Tibial nerve (tissue), 4 donors: ENCODE results near the gene MAPRE2. TPM values are rescaled to one million over a fixed set of nuclear protein-coding genes. Genes with fewer than 3 reads are reported as not detected.
A peak's percentile ranks its signal among the peaks of the same experiment; 100 is the strongest.

Source experiments
- DNase-seq, 2 donors: peaks; one replicate each; pipeline ENCODE4 v3.0.0-alpha.2; 2019; ENCODE audit warnings: low spot score in 2 of 2
- H3K27ac ChIP-seq, 4 donors: fragments of 200-600 bp; sonication (generic) in 3 of 4; one replicate each; pipeline ENCODE4 v1.5.1; 2017 to 2019; ENCODE audit warnings: mild to moderate bottlenecking in 1 of 4
- H3K27me3 ChIP-seq, 2 donors: fragments of 200-600 bp; sonication (generic) in 1 of 2; one replicate each; pipeline versions ENCODE4 v1.5.1 to v1.6.0; 2017 to 2019
- H3K36me3 ChIP-seq, 3 donors: fragments of 200-600 bp; sonication (generic); one replicate each; pipeline ENCODE4 v1.5.1; 2018 to 2019
- H3K4me1 ChIP-seq, 4 donors: fragments of 200-600 bp; sonication (generic) in 3 of 4; one replicate each; pipeline ENCODE4 v1.5.1; 2017 to 2019
- H3K4me3 ChIP-seq, 4 donors: fragments of 200-600 bp; sonication (generic) in 3 of 4; one replicate each; pipeline ENCODE4 v1.5.1; 2017 to 2019; ENCODE audit warnings: mild to moderate bottlenecking in 1 of 4, moderate library complexity in 1 of 4
- H3K9me3 ChIP-seq, 4 donors: fragments of 200-600 bp; sonication (generic) in 3 of 4; one replicate each; pipeline ENCODE4 v1.5.1; 2017 to 2019
- CTCF ChIP-seq, 5 experiments: fragments of 200-600 bp in 3 of 5; fragments of 450-650 bp in 2 of 5; sonication (generic) in 3 of 5; IDR thresholded peaks; one replicate each; pipeline ENCODE4 v1.5.1; 2016 to 2019; ENCODE audit warnings: antibody characterized with exemption in 5 of 5, mild to moderate bottlenecking in 3 of 5, moderate library complexity in 2 of 5
- EP300 ChIP-seq, 2 donors: sonication (generic); formaldehyde crosslinking; IDR thresholded peaks; one replicate each; pipeline ENCODE4 v1.6.1; 2017; ENCODE audit warnings: antibody characterized with exemption in 2 of 2, mild to moderate bottlenecking in 1 of 2
- POLR2A ChIP-seq, 2 donors: fragments of 450-650 bp; IDR thresholded peaks; one replicate each; pipeline ENCODE4 v1.6.1; 2017; ENCODE audit warnings: antibody characterized with exemption in 2 of 2, mild to moderate bottlenecking in 2 of 2, moderate library complexity in 2 of 2
- WGBS, 2 donors: methylation state at CpG; one replicate each; pipeline ENCODE4 v1.1.5; 2018; 5-methylcytosine and 5-hydroxymethylcytosine counted together
- total RNA-seq, 4 donors: library from RNA; depleted of rRNA; stranded (reverse); fragments of >200 nt; gene quantifications; one replicate each; pipeline ENCODE4 v1.1.0, GENCODE V29; 2016

The MAPRE2 gene
- total RNA-seq, 4 donors from 2014 or later = 18.9 to 33.3 (median 29.4) TPM

- H3K27ac ChIP-seq = peak overlapping the region in 3 of 4 donors; percentile 65 to 78 (median 76)
- TF ChIP-seq EP300 (IDR thresholded peaks at IDR 0.05) = no peak
- TF ChIP-seq POLR2A (IDR thresholded peaks at IDR 0.05) = no peak
- TF ChIP-seq CTCF (IDR thresholded peaks at IDR 0.05) = no peak
Observed at GRCh38 chr18:35030277-35030989, 10.8 kb upstream of the MAPRE2 start.

DNA sequence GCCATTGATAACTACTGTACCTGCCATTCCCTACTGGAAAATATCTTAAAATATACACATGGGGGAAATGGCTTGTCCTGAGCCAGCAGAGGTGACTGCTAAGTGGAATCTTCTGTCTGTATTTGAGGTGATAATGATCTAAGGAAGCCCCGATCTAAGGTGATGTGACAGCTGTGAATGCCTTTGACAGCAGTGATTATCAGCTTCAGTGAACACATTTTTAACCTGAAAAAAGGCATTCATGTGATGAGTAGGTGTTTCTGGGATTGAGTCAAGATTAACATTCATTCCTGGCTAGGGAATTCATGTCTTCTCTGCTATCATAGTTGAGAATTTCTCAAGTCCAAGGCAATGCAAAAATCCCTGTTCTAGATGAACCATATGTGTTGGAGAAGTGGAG, 9.1 kb upstream of the MAPRE2 start:
- Histone ChIP-seq H3K27me3 (no peaks in the 10 kb centered on the region), H3K36me3 (no peaks in the 10 kb centered on the region), H3K4me1 (peaks cover 0 to 25% (median 16%) of the 10 kb centered on the region in 4 donors), H3K4me3 (no peak overlapping the region), H3K27ac (no peak overlapping the region), H3K9me3 (no peaks in the 10 kb centered on the region)
- 70% methylated on average over 1 of the region's 1 CpG for WGBS, 2 donors
- DNase-seq = no peak
- TF ChIP-seq CTCF (IDR thresholded peaks at IDR 0.05) (no peak), EP300 (IDR thresholded peaks at IDR 0.05) (no peak), POLR2A (IDR thresholded peaks at IDR 0.05) (no peak)

More at GRCh38 chr18:35030277-35030989, 10.8 kb upstream of the MAPRE2 start:
- Histone ChIP-seq H3K27me3 (no peaks in the 10 kb centered on the region), H3K9me3 (no peaks in the 10 kb centered on the region), H3K4me3 (peak overlapping the region; percentile 7 to 45 (median 24)), H3K36me3 (no peaks in the 10 kb centered on the region), H3K4me1 (peaks cover 0 to 32% (median 19%) of the 10 kb centered on the region in 4 donors)
- WGBS, 2 donors = 30 to 38% methylated on average over 3 of the region's 3 CpGs
- no peak for DNase-seq

DNA sequence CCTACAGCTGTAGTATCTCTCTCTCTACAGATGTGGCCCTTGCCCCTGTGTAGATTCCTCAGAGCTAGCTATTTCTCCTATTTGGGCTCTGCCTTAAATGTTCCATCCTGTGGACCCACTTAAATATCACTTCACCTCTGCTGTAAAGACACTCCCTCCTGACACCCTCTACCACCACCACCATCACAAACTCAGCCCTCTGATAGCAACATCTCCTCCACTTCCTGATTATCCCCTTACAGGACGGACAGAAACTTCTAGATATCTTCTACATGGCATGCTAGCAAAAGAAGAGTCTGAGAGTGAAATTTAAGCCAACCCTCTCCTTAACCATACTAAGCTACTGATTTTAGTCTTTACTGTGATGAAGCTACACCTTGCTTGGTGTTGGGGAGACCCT, 3.2 kb upstream of the MAPRE2 start:
- Histone ChIP-seq H3K4me1 (peaks cover 0 to 17% (median 13%) of the 10 kb centered on the region in 4 donors), H3K27me3 (no peaks in the 10 kb centered on the region), H3K9me3 (no peaks in the 10 kb centered on the region), H3K4me3 (no peak overlapping the region), H3K36me3 (no peaks in the 10 kb centered on the region), H3K27ac (peak overlapping the region in 1 of 4 donors; percentile 32)
- no peak for DNase-seq
- TF ChIP-seq POLR2A (IDR thresholded peaks at IDR 0.05) (no peak), CTCF (IDR thresholded peaks at IDR 0.05) (no peak), EP300 (IDR thresholded peaks at IDR 0.05) (no peak)
- whole genome bisulfite sequencing, 2 donors = 78 to 80% methylated on average over 1 of the region's 1 CpG

DNA sequence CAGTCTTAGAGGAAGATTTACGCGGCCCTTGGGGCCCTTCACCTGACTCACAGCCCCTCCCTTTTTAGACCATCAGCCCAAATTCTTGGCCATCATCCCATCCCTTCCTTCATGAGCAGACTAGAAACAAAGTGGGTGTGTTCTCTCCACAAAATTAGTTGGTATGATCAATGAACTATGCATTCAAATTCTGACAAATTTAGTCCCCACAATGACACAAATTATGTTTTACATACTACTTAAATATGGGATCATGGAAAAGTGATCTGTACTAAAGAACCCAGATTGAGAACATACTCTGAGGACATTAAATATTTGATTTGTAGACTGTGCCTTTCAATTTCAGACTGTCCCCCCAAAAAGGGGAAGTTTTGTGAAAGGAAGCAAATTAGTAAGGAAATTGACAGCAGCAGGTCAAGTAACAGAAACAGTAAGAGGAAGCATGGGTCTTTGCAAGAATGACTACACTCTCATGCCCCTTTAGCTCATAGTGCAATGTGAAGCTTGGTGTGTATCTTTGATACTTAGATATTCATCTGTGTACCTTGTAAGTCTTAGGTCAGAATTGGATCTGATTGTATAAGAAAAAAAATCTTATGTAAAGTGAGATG, 2.2 kb upstream of the MAPRE2 start:
- Histone ChIP-seq H3K4me1 (peaks cover 0 to 23% (median 22%) of the 10 kb centered on the region in 4 donors), H3K36me3 (no peaks in the 10 kb centered on the region), H3K4me3 (no peak overlapping the region), H3K9me3 (no peaks in the 10 kb centered on the region), H3K27ac (peak overlapping the region in 2 of 4 donors; percentile 92 to 96), H3K27me3 (no peaks in the 10 kb centered on the region)
- DNase-seq = no peak
- WGBS, 2 donors = 50 to 62% methylated on average over 2 of the region's 2 CpGs
- TF ChIP-seq CTCF (IDR thresholded peaks at IDR 0.05) (no peak), POLR2A (IDR thresholded peaks at IDR 0.05) (no peak), EP300 (IDR thresholded peaks at IDR 0.05) (no peak)

DNA sequence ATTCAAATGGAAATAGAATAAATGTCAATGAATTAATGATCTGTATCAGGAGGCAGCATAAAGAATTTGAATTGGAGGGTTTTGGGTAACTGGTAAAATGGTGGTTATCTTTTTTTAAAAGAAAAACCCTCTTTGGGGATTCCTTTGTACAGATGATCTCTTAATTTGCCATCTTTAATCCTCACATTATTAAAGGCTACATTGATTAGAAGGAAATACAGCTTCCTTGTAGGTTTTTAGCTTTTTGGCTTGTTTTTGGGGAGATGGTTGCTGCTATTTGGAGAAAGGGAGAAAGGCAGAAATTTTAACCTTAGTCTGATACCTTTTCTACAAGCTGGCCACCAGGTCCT, 600 bp upstream of the MAPRE2 start:
- H3K27ac ChIP-seq = peak overlapping the region; percentile 83 to 96 (median 91)
- DNase-seq = no peak
- TF ChIP-seq POLR2A (IDR thresholded peaks at IDR 0.05) = no peak
- TF ChIP-seq EP300 (IDR thresholded peaks at IDR 0.05) = no peak
- no peak for TF ChIP-seq CTCF (IDR thresholded peaks at IDR 0.05)

More for the DNA sequence above, 600 bp upstream of the MAPRE2 start:
- Histone ChIP-seq H3K4me3 (peak overlapping the region; percentile 70 to 90 (median 81)), H3K9me3 (no peaks in the 10 kb centered on the region), H3K27me3 (no peaks in the 10 kb centered on the region), H3K36me3 (no peaks in the 10 kb centered on the region), H3K4me1 (peaks cover 0 to 39% (median 34%) of the 10 kb centered on the region in 4 donors)
